ENCODE data around the gene FAM98B. TPM values are rescaled to one million over a fixed set of nuclear protein-coding genes. Genes with fewer than 3 reads are reported as not detected.

The FAM98B gene
- total RNA-seq, 4 donors from 2014 or later = 11.1 to 48.2 (median 15.5) TPM

- intact Hi-C loops (cut with DNase I) = no loop called here
- peaks cover 0 to 12% (median 0%) of the 10 kb centered on the region in 4 donors for H3K27me3 ChIP-seq
- H3K27ac ChIP-seq (replicated peaks in 1 of 4) = no peak overlapping the region
- no peaks in the 10 kb centered on the region for H3K36me3 ChIP-seq
- DNase-seq (ENCODE audit: extremely low spot score) = peak; percentile 19
- no peak overlapping the region for H3K4me3 ChIP-seq
- no peaks in the 10 kb centered on the region for H3K9me3 ChIP-seq
- no peaks in the 10 kb centered on the region for H3K4me1 ChIP-seq
- WGBS = 85% methylated on average over 3 of the region's 3 CpGs
- no peak for TF ChIP-seq POLR2AphosphoS5 (IDR thresholded peaks at IDR 0.05)
- no peak for TF ChIP-seq CTCF (IDR thresholded peaks at IDR 0.05)
- TF ChIP-seq POLR2A (IDR thresholded peaks at IDR 0.05; ENCODE audit: low read depth) = no peak
- TF ChIP-seq EP300 (IDR thresholded peaks at IDR 0.05) = no peak
Observed at GRCh38 chr15:38520035-38520434, 66.1 kb downstream of the FAM98B start.

GRCh38 chr15:38521316-38521715, 67.4 kb downstream of the FAM98B start:
- intact Hi-C loops (cut with DNase I) = no loop called here
- TF ChIP-seq POLR2AphosphoS5 (IDR thresholded peaks at IDR 0.05) = no peak
- WGBS = 60% methylated on average over 5 of the region's 5 CpGs
- Histone ChIP-seq H3K4me1 (no peaks in the 10 kb centered on the region), H3K9me3 (no peaks in the 10 kb centered on the region), H3K27me3 (peaks cover 0 to 4% (median 0%) of the 10 kb centered on the region in 4 donors), H3K36me3 (no peaks in the 10 kb centered on the region), H3K27ac (replicated peaks in 1 of 4) (no peak overlapping the region), H3K4me3 (no peak overlapping the region)
- peak; percentile 87 for DNase-seq (ENCODE audit: extremely low spot score)

GRCh38 chr15:38522922-38523321, 69.0 kb downstream of the FAM98B start:
- intact Hi-C loops (cut with DNase I) = no loop called here
- peak; percentile 47 for DNase-seq (ENCODE audit: extremely low spot score)
- no peak overlapping the region for H3K27ac ChIP-seq (replicated peaks in 1 of 4)
- WGBS = 86% methylated on average over 4 of the region's 4 CpGs
- H3K4me1 ChIP-seq = no peaks in the 10 kb centered on the region
- no peaks in the 10 kb centered on the region for H3K36me3 ChIP-seq
- TF ChIP-seq POLR2AphosphoS5 (IDR thresholded peaks at IDR 0.05) (no peak), EP300 (IDR thresholded peaks at IDR 0.05) (no peak), CTCF (IDR thresholded peaks at IDR 0.05) (no peak), POLR2A (IDR thresholded peaks at IDR 0.05; ENCODE audit: low read depth) (no peak)
- H3K27me3 ChIP-seq = no peaks in the 10 kb centered on the region
- H3K4me3 ChIP-seq = no peak overlapping the region
- H3K9me3 ChIP-seq = no peaks in the 10 kb centered on the region

- Histone ChIP-seq H3K27me3 (no peaks in the 10 kb centered on the region), H3K9me3 (no peaks in the 10 kb centered on the region), H3K4me3 (no peak overlapping the region), H3K36me3 (no peaks in the 10 kb centered on the region), H3K27ac (replicated peaks in 1 of 4) (no peak overlapping the region), H3K4me1 (no peaks in the 10 kb centered on the region)
- DNase-seq (ENCODE audit: extremely low spot score) = peak; percentile 34
- intact Hi-C loops (cut with DNase I) = no loop called here
- TF ChIP-seq EP300 (IDR thresholded peaks at IDR 0.05) = no peak
- no peak for TF ChIP-seq POLR2AphosphoS5 (IDR thresholded peaks at IDR 0.05)
- no peak for TF ChIP-seq POLR2A (IDR thresholded peaks at IDR 0.05; ENCODE audit: low read depth)
- no peak for TF ChIP-seq CTCF (IDR thresholded peaks at IDR 0.05)
- 89% methylated on average over 5 of the region's 5 CpGs for WGBS
Observed at GRCh38 chr15:38524156-38524555, 70.2 kb downstream of the FAM98B start.

- DNase-seq (ENCODE audit: extremely low spot score) = peak; percentile 19
- Histone ChIP-seq H3K27me3 (no peaks in the 10 kb centered on the region), H3K4me1 (no peaks in the 10 kb centered on the region), H3K9me3 (no peaks in the 10 kb centered on the region), H3K4me3 (no peak overlapping the region), H3K27ac (replicated peaks in 1 of 4) (no peak overlapping the region), H3K36me3 (no peaks in the 10 kb centered on the region)
- intact Hi-C loops (cut with DNase I) = no loop called here
- TF ChIP-seq POLR2A (IDR thresholded peaks at IDR 0.05; ENCODE audit: low read depth) (no peak), EP300 (IDR thresholded peaks at IDR 0.05) (no peak), CTCF (IDR thresholded peaks at IDR 0.05) (no peak), POLR2AphosphoS5 (IDR thresholded peaks at IDR 0.05) (no peak)
- 87% methylated on average over 6 of the region's 6 CpGs for WGBS
Observed at GRCh38 chr15:38525489-38525888, 71.6 kb downstream of the FAM98B start.
